OCI-LY1 (cell line): ENCODE data around the gene ZNF614.
"Not testable (repeated sequence)": the region's sequence is repeated elsewhere in the genome, so short reads cannot be mapped to it uniquely, and the experiment has no call there.

Experiments
- H2AFZ ChIP-seq: fragments of 200-600 bp; sonication (generic), shearing (Covaris generic); 2 replicates; pipeline ENCODE4 v1.6.0; 2014; ENCODE audit warnings: antibody characterized with exemption, mild to moderate bottlenecking, low read length
- H3F3A ChIP-seq: fragments of 200-600 bp; sonication (generic), shearing (Covaris generic); 2 replicates; pipeline ENCODE4 v1.6.0; 2014; ENCODE audit warnings: mild to moderate bottlenecking, antibody characterized with exemption, low read length, moderate library complexity; ENCODE audit not compliant: insufficient read depth
- H3K27ac ChIP-seq: fragments of 200-600 bp; sonication (generic); 2 replicates; pipeline ENCODE4 v1.5.1; 2014; ENCODE audit warnings: low read length, mixed run types, mild to moderate bottlenecking, low read depth; ENCODE audit not compliant: poor library complexity, severe bottlenecking
- H3K27me3 ChIP-seq: fragments of 200-600 bp; sonication (generic); 2 replicates; pipeline ENCODE4 v1.6.0; 2014; ENCODE audit warnings: antibody characterized with exemption, mild to moderate bottlenecking, low read length, moderate library complexity; ENCODE audit not compliant: insufficient read depth
- H3K36me3 ChIP-seq: fragments of 200-600 bp; sonication (generic); 2 replicates; pipeline ENCODE4 v1.6.1; 2014; ENCODE audit warnings: mild to moderate bottlenecking, antibody characterized with exemption, low read length, moderate library complexity, mixed read lengths; ENCODE audit not compliant: insufficient read depth
- H3K4me1 ChIP-seq: fragments of 200-600 bp; sonication (generic); 2 replicates; pipeline ENCODE4 v1.5.1; 2014; ENCODE audit warnings: mild to moderate bottlenecking, low read length, moderate library complexity; ENCODE audit not compliant: insufficient read depth, severe bottlenecking
- H3K4me2 ChIP-seq: fragments of 200-600 bp; sonication (generic), shearing (Covaris generic); 2 replicates; pipeline ENCODE4 v1.6.1; 2014; ENCODE audit warnings: low read length
- H3K4me3 ChIP-seq: fragments of 200-600 bp; sonication (generic); 2 replicates; pipeline ENCODE4 v1.5.1; 2014; ENCODE audit warnings: low read length, low read depth, mild to moderate bottlenecking, mixed read lengths; ENCODE audit not compliant: poor library complexity, severe bottlenecking
- H3K79me2 ChIP-seq: fragments of 200-600 bp; shearing (Covaris generic); 2 replicates; pipeline ENCODE4 v1.6.1; 2016; ENCODE audit warnings: mixed run types, low read length, mixed read lengths; ENCODE audit not compliant: insufficient read depth
- H3K9ac ChIP-seq: fragments of 200-600 bp; sonication (generic), shearing (Covaris generic); 2 replicates; pipeline ENCODE4 v1.6.1; 2014; ENCODE audit warnings: mild to moderate bottlenecking, low read length, mixed read lengths
- H3K9me2 ChIP-seq: fragments of 200-600 bp; sonication (generic), shearing (Covaris generic); 2 replicates; pipeline ENCODE4 v1.6.1; 2014; ENCODE audit warnings: low read depth, mild to moderate bottlenecking, low read length, mixed read lengths
- H3K9me3 ChIP-seq: fragments of 200-600 bp; shearing (Covaris generic); 2 replicates; pipeline ENCODE4 v1.6.1; 2014; ENCODE audit warnings: low read length, mixed read lengths
- H4K20me1 ChIP-seq: fragments of 200-600 bp; sonication (generic), shearing (Covaris generic); 2 replicates; pipeline ENCODE4 v1.6.0; 2016; ENCODE audit warnings: mild to moderate bottlenecking, low read length; ENCODE audit not compliant: insufficient read depth
- EZH2 ChIP-seq: fragments of 200-600 bp; sonication (generic), shearing (Covaris generic); IDR thresholded peaks from 2 replicates; pipeline ENCODE4 v1.8.0; 2017; ENCODE audit warnings: borderline replicate concordance, mixed run types, mild to moderate bottlenecking, antibody characterized with exemption, low read length, moderate library complexity, mixed read lengths
- TF ChIP-seq, protein P1 (sequence below): fragments of 200-600 bp; sonication (generic), shearing (Covaris generic); IDR thresholded peaks from 2 replicates; pipeline ENCODE4 v1.5.1; 2017; ENCODE audit warnings: mild to moderate bottlenecking, antibody characterized with exemption, low read length, moderate library complexity, mixed read lengths

Gene ZNF614

DNA sequence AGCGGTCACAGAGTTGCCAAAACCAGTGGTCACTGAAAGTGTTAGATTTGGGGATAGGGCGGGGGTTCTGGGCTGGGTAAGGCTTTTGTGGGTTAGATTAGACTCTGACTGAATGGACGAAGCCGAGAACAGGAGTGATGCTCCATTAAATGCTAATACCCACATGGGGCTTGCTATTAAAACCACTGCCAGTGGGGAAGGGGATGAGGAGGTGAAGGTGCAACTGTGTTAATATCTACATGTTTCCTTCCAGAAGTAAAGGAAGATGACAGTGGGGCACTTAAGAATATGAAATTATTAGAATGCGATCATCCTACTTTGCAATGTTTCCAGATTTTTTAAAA is 573 bp upstream of the ZNF614 start:
- peaks cover 67% of the 10 kb centered on the region for H3K36me3 ChIP-seq
- peak overlapping the region; percentile 77 for H3K4me2 ChIP-seq
- peak overlapping the region; percentile 80 for H3K27ac ChIP-seq
- no peaks in the 10 kb centered on the region for H3K27me3 ChIP-seq
- peaks cover 17% of the 10 kb centered on the region for H3K4me1 ChIP-seq
- no peaks in the 10 kb centered on the region for H4K20me1 ChIP-seq
- H3K4me3 ChIP-seq: peak overlapping the region; percentile 99
- no peaks in the 10 kb centered on the region for H3K9me2 ChIP-seq
- H2AFZ ChIP-seq: peak overlapping the region; percentile 70
- TF ChIP-seq EZH2: no peak
- TF ChIP-seq, protein P1, sequence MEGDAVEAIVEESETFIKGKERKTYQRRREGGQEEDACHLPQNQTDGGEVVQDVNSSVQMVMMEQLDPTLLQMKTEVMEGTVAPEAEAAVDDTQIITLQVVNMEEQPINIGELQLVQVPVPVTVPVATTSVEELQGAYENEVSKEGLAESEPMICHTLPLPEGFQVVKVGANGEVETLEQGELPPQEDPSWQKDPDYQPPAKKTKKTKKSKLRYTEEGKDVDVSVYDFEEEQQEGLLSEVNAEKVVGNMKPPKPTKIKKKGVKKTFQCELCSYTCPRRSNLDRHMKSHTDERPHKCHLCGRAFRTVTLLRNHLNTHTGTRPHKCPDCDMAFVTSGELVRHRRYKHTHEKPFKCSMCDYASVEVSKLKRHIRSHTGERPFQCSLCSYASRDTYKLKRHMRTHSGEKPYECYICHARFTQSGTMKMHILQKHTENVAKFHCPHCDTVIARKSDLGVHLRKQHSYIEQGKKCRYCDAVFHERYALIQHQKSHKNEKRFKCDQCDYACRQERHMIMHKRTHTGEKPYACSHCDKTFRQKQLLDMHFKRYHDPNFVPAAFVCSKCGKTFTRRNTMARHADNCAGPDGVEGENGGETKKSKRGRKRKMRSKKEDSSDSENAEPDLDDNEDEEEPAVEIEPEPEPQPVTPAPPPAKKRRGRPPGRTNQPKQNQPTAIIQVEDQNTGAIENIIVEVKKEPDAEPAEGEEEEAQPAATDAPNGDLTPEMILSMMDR: no peak
- peaks cover 13% of the 10 kb centered on the region; the same call in 1 of the 2 replicates for H3K79me2 ChIP-seq
- H3F3A ChIP-seq: no peaks in the 10 kb centered on the region
- peak overlapping the region; percentile 98 for H3K9ac ChIP-seq
- peaks cover 35% of the 10 kb centered on the region for H3K9me3 ChIP-seq

- not testable (repeated sequence) for H3K27ac ChIP-seq, H3F3A ChIP-seq, H3K4me3 ChIP-seq, H3K9me2 ChIP-seq, H3K27me3 ChIP-seq, H3K9ac ChIP-seq, H4K20me1 ChIP-seq, H3K4me2 ChIP-seq, H2AFZ ChIP-seq
- peaks cover 17% of the 10 kb centered on the region for H3K4me1 ChIP-seq
- peaks cover 74% of the 10 kb centered on the region for H3K36me3 ChIP-seq
- peaks cover 33% of the 10 kb centered on the region for H3K9me3 ChIP-seq
- H3K79me2 ChIP-seq: peaks cover 13% of the 10 kb centered on the region; the same call in 1 of the 2 replicates
These were observed 1.8 kb downstream of the ZNF614 start for GRCh38 chr19:52026255-52026990.

GRCh38 chr19:52024478-52024877 is 3.7 kb downstream of the ZNF614 start:
- H3K79me2 ChIP-seq: peaks cover 13% of the 10 kb centered on the region; the same call in 1 of the 2 replicates

GRCh38 chr19:52022193-52022592 is 6.0 kb downstream of the ZNF614 start:
- H3K4me2 ChIP-seq: no peak overlapping the region
- peaks cover 3% of the 10 kb centered on the region for H3K4me1 ChIP-seq
- no peak for TF ChIP-seq EZH2
- TF ChIP-seq, protein P1: no peak
- peaks cover 3% of the 10 kb centered on the region; the same call in 1 of the 2 replicates for H3K79me2 ChIP-seq
- no peaks in the 10 kb centered on the region for H4K20me1 ChIP-seq
- no peak overlapping the region for H3K9ac ChIP-seq
- peaks cover 98% of the 10 kb centered on the region for H3K36me3 ChIP-seq
- no peaks in the 10 kb centered on the region for H3K9me2 ChIP-seq
- H2AFZ ChIP-seq: no peak overlapping the region
- H3K9me3 ChIP-seq: peaks cover 50% of the 10 kb centered on the region
- H3K4me3 ChIP-seq: no peak overlapping the region
- no peaks in the 10 kb centered on the region for H3K27me3 ChIP-seq
- no peak overlapping the region for H3K27ac ChIP-seq
- H3F3A ChIP-seq: no peaks in the 10 kb centered on the region

More at GRCh38 chr19:52024478-52024877, 3.7 kb downstream of the ZNF614 start:
- Histone ChIP-seq H3K36me3 (peaks cover 78% of the 10 kb centered on the region), H3K9me3 (peaks cover 36% of the 10 kb centered on the region), H3K4me1 (peaks cover 17% of the 10 kb centered on the region)
- H3K4me3 ChIP-seq, H3F3A ChIP-seq, H3K9me2 ChIP-seq, H3K27me3 ChIP-seq, H3K4me2 ChIP-seq, H4K20me1 ChIP-seq, H2AFZ ChIP-seq, H3K9ac ChIP-seq, H3K27ac ChIP-seq: not testable (repeated sequence)
